Measurements from ENCODE around the gene COPS6.

- no peak for TF ChIP-seq CTCF (IDR thresholded peaks at IDR 0.05)
- no peak for TF ChIP-seq POLR2A (IDR thresholded peaks at IDR 0.05)
- no peak for TF ChIP-seq EP300 (IDR thresholded peaks at IDR 0.05)
Observed at GRCh38 chr7:100075418-100075817, 13.4 kb upstream of the COPS6 start.
